Activated T-cell treated with anti-CD3 and anti-CD28 coated beads for 24 hours (primary cell): Measurements from ENCODE around the gene RPL22L1.
"Not testable (repeated sequence)": the region's sequence is repeated elsewhere in the genome, so short reads cannot be mapped to it uniquely, and the experiment has no call there.

Experiments
- DNase-seq: peaks from one replicate; pipeline ENCODE4 v3.0.0-alpha.2; 2020; ENCODE audit warnings: low read depth

The RPL22L1 gene

DNA sequence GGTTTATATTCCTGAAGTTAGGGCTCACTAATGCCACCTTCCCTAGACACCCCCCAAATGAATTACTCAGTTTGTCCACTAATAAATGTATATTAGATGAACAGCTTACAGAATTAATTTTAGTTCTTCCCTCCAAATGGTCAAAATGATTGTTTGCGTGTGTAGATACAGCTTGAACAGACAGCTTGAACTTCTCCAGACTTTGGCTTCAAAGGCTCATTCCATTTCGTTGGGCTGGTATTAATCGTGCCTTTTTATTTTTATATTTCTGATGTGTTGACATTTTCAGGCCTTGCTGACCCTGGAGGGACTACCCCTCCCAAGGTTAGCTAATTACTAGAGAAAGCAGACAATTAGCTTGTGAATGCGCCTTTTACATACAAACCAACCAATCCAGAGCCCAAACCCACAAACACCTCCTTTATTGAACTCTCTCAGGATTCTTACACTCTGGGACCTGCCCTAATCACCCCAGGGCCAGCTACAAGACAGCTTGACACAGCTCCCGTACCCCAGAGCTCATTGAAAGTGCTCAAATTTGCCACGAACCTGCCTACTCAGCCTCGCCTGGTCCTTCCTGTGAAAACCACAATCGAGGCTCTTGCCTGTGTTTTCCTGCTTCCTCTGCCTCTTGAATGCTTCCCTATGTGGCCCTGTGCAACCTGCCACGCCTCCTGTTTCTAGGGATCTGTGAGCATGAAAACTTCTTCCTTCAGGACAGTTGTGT, 40.3 kb downstream of the RPL22L1 start:
- no peak for DNase-seq

GRCh38 chr3:170826047-170826446, 43.9 kb downstream of the RPL22L1 start:
- no peak for DNase-seq

DNA sequence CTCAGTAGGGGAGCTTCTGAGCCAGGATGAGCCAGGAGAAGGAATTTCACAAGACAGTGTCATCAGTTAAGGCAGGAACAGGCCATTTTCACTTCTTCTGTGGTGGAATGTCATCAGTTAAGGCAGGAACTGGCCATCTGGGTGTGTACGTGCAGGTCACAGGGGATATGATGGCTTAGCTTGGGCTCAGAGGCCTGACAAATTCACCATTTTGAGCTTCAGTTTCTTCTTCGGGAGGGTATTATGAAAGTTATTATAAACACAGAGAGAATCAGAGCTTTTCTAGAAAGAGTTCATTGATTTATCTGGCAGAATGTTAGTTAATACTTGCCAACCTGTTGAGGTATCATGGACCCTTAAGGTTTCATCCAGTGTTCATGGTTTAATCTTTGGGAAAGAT, 46.4 kb downstream of the RPL22L1 start:
- not testable (repeated sequence) for DNase-seq

DNA sequence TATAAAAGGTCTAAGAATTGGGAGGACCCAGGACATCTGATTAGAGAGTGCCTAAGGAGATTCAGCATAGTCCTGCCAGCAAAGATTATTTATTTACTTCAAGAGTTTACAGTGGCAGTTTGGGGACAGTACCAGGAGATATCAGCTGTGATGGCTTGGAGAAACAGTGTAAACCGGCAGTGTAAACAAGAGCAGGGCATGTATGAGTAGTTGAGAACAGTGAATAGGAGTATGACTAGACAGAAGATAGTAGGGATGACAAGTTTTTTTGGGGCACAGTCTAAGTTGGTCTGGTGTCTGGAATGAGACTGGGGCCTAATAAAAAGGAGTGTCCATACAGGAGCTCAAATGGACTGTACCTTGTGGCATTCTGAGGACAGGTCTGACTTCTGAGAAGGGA, 51.7 kb downstream of the RPL22L1 start:
- DNase-seq = not testable (repeated sequence)

- DNase-seq = not testable (repeated sequence)
Observed at GRCh38 chr3:170817471-170817870, 52.5 kb downstream of the RPL22L1 start.

GRCh38 chr3:170816841-170817240, 53.2 kb downstream of the RPL22L1 start:
- no peak for DNase-seq

DNA sequence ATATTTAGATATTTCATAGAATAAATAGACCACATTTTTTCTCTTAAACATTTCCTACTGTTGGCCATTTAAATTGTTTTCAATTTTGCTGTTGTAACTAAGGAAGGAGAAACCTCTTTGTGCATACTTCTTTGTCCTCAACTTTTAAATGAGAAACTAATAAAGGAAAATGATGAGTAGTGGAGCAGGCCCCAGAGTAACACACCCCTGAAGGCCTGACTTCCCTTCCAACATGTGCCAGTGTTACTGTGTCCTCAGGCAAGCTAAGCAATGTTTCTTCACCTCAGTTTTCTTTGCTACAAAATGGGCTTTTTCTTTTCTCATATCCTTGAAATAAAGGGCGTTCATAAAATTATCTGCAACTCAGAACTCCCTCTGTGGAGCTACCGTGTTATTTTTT, 53.7 kb downstream of the RPL22L1 start:
- no peak for DNase-seq

DNA sequence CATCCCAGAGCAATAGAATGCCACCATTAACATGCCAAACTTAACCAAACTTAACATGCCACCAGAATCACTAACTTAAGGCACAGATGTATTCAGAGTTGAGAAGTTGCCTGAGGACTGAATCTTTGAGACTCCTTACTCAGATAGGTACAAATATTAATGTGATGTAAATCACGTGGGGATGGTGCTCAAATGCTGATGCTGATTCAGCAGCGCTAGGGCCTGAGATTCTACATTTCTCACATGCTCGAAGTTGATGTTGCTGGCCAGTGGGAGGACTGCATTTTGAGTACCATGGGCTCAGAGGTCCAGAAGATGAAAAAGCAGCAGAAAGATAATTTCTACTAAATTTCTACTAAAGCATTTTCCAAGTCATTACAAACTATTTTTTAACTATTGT, 54.1 kb downstream of the RPL22L1 start:
- no peak for DNase-seq

- DNase-seq = no peak
Observed at GRCh38 chr3:170815340-170815739, 54.7 kb downstream of the RPL22L1 start.
